A673 (cell line): Measurements from ENCODE around the gene UBE3B. TPM values are rescaled to one million over a fixed set of nuclear protein-coding genes. Genes with fewer than 3 reads are reported as not detected.

ENCODE experiments used
- BruUV-seq: library from RNA; stranded (reverse); fragments of 400-500 nt; replicated peaks from 2 replicates; lab custom pipeline; 2021; lab: Mats Ljungman, UMichigan
- CTCF ChIA-PET: fragments of 300-600 bp; sonication (Branson Sonifier 250); formaldehyde crosslinking; loops from one replicate; lab custom pipeline; 2022; ENCODE audit warnings: antibody characterized with exemption; lab: Charles Lee
- POLR2A ChIA-PET: fragments of 300-600 bp; sonication (Branson Sonifier 250); formaldehyde crosslinking; loops from one replicate; lab custom pipeline; 2022; ENCODE audit warnings: antibody characterized with exemption; ENCODE audit not compliant: low non-redundant PET; lab: Charles Lee
- DNase-seq: peaks from one replicate; pipeline ENCODE4 v3.0.0-alpha.2; 2015; ENCODE audit warnings: low spot score
- H3K27ac ChIP-seq: fragments of 200-600 bp; sonication (generic); 2 replicates; pipeline ENCODE4 v1.5.1; 2016; ENCODE audit warnings: mixed run types, low read depth, mild to moderate bottlenecking, mixed read lengths, antibody characterized with exemption, low read length; ENCODE audit not compliant: poor library complexity, severe bottlenecking
- H3K27me3 ChIP-seq: fragments of 200-600 bp; sonication (generic); replicated peaks from 2 replicates; pipeline ENCODE4 v1.6.1; 2017; ENCODE audit warnings: mixed run types, low read depth, mild to moderate bottlenecking, mixed read lengths, antibody characterized with exemption, low read length; ENCODE audit not compliant: insufficient read depth, poor library complexity
- H3K36me3 ChIP-seq: fragments of 200-600 bp; sonication (generic); 2 replicates; pipeline ENCODE4 v1.6.1; 2016; ENCODE audit warnings: mixed run types, mild to moderate bottlenecking, mixed read lengths, antibody characterized with exemption, low read length; ENCODE audit not compliant: insufficient read depth, poor library complexity, severe bottlenecking
- H3K4me1 ChIP-seq: fragments of 200-600 bp; sonication (generic); 2 replicates; pipeline ENCODE4 v1.6.1; 2017; ENCODE audit warnings: mixed run types, mild to moderate bottlenecking, mixed read lengths, antibody characterized with exemption, low read length; ENCODE audit not compliant: insufficient read depth, poor library complexity, severe bottlenecking
- H3K4me3 ChIP-seq: fragments of 200-600 bp; sonication (generic); 2 replicates; pipeline ENCODE4 v1.5.1; 2016; ENCODE audit warnings: low read depth, mixed run types, mild to moderate bottlenecking, mixed read lengths, low read length; ENCODE audit not compliant: poor library complexity, severe bottlenecking
- H3K9me3 ChIP-seq: fragments of 200-600 bp; sonication (generic); 2 replicates; pipeline ENCODE4 v1.6.1; 2016; ENCODE audit warnings: mixed run types, low read depth, mild to moderate bottlenecking, mixed read lengths, antibody characterized with exemption, low read length; ENCODE audit not compliant: poor library complexity, severe bottlenecking
- EZH2 ChIP-seq: fragments of 200-600 bp; sonication (generic); IDR thresholded peaks from 2 replicates; pipeline ENCODE4 v1.6.1; 2017; ENCODE audit warnings: borderline replicate concordance, low read depth, mild to moderate bottlenecking, mixed read lengths, antibody characterized with exemption, low read length; ENCODE audit not compliant: poor library complexity, severe bottlenecking
- intact Hi-C: fragments of 100-400 bp; cut with micrococcal nuclease; formaldehyde crosslinking; loops from one replicate; pipeline ENCODE4 v1.10.0; 2022; ENCODE audit not compliant: unreplicated experiment
- total RNA-seq: library from RNA; stranded (reverse); gene quantifications from 2 replicates; pipeline ENCODE4 v1.2.3, GENCODE V29; 2021
- TF ChIP-seq, protein P1 (sequence below): fragments of 300-800, 200-600 bp; sonication (generic); conservative IDR thresholded peaks from 2 replicates; pipeline ENCODE4 v1.5.1; 2017; ENCODE audit warnings: low read depth, mild to moderate bottlenecking, antibody characterized with exemption, low read length, moderate library complexity, mixed read lengths

The UBE3B gene
- total RNA-seq, 1 experiment from 2014 or later, result 29.2 TPM

GRCh38 chr12:109448707-109449390 is 28.6 kb upstream of the UBE3B start:
- H3K36me3 ChIP-seq, result peaks cover 20% of the 10 kb centered on the region
- no peak overlapping the region for H3K27ac ChIP-seq
- DNase-seq, result no peak
- POLR2A ChIA-PET, result no interaction called here
- BruUV-seq, result no TSS peak
- TF ChIP-seq, protein P1, sequence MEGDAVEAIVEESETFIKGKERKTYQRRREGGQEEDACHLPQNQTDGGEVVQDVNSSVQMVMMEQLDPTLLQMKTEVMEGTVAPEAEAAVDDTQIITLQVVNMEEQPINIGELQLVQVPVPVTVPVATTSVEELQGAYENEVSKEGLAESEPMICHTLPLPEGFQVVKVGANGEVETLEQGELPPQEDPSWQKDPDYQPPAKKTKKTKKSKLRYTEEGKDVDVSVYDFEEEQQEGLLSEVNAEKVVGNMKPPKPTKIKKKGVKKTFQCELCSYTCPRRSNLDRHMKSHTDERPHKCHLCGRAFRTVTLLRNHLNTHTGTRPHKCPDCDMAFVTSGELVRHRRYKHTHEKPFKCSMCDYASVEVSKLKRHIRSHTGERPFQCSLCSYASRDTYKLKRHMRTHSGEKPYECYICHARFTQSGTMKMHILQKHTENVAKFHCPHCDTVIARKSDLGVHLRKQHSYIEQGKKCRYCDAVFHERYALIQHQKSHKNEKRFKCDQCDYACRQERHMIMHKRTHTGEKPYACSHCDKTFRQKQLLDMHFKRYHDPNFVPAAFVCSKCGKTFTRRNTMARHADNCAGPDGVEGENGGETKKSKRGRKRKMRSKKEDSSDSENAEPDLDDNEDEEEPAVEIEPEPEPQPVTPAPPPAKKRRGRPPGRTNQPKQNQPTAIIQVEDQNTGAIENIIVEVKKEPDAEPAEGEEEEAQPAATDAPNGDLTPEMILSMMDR, result no peak
- no peak for TF ChIP-seq EZH2
- CTCF ChIA-PET, result no interaction called here
- H3K4me3 ChIP-seq, result no peak overlapping the region
- H3K4me1 ChIP-seq, result no peaks in the 10 kb centered on the region
- intact Hi-C loops, result no loop called here
- H3K27me3 ChIP-seq, result no peaks in the 10 kb centered on the region
- no peaks in the 10 kb centered on the region for H3K9me3 ChIP-seq

GRCh38 chr12:109449845-109450532 is 27.4 kb upstream of the UBE3B start:
- TSS peak; percentile 44 for BruUV-seq
- POLR2A ChIA-PET, result no interaction called here

DNA sequence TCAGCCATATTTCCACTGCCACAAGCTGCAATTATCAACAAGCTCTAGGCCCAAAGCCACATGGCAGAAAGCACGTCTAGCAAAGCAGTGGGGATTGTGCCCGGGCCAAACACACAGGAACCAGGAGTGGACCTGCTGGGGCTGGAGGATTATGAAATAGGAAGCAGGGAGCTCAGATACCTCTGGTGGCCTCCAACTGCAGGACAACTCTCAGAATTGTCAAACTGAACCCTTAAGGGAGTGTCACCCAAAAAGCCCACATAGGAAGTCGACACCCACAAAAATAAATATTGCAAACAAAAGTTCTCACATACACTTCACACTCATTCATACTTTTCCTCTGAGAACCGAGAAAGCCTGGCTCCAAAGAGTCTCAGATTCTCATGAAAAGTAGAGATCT is 26.5 kb upstream of the UBE3B start:
- Histone ChIP-seq H3K36me3 (peaks cover 38% of the 10 kb centered on the region), H3K9me3 (no peaks in the 10 kb centered on the region), H3K4me3 (no peak overlapping the region), H3K27me3 (no peaks in the 10 kb centered on the region), H3K27ac (no peak overlapping the region), H3K4me1 (no peaks in the 10 kb centered on the region)
- intact Hi-C loops, result no loop called here
- ChIA-PET POLR2A (no interaction called here), CTCF (no interaction called here)
- TF ChIP-seq, protein P1, result no peak
- TF ChIP-seq EZH2, result no peak
- BruUV-seq, result no TSS peak
- no peak for DNase-seq

More at GRCh38 chr12:109449845-109450532, 27.4 kb upstream of the UBE3B start:
- TF ChIP-seq, protein P1, result 0 out of 2 replicates have a peak, but pooled peaks have one; percentile 28
- no peak for TF ChIP-seq EZH2
- CTCF ChIA-PET, result no interaction called here
- Histone ChIP-seq H3K9me3 (no peaks in the 10 kb centered on the region), H3K4me3 (no peak overlapping the region), H3K27ac (no peak overlapping the region), H3K27me3 (no peaks in the 10 kb centered on the region), H3K4me1 (no peaks in the 10 kb centered on the region), H3K36me3 (peaks cover 28% of the 10 kb centered on the region)
- no peak for DNase-seq
- intact Hi-C loops, result no loop called here
